ENCODE results near the gene SLCO1B1. TPM values are rescaled to one million over a fixed set of nuclear protein-coding genes. Genes with fewer than 3 reads are reported as not detected.
"Not testable (repeated sequence)": the region's sequence is repeated elsewhere in the genome, so short reads cannot be mapped to it uniquely, and the experiment has no call there.

The SLCO1B1 gene, protein sequence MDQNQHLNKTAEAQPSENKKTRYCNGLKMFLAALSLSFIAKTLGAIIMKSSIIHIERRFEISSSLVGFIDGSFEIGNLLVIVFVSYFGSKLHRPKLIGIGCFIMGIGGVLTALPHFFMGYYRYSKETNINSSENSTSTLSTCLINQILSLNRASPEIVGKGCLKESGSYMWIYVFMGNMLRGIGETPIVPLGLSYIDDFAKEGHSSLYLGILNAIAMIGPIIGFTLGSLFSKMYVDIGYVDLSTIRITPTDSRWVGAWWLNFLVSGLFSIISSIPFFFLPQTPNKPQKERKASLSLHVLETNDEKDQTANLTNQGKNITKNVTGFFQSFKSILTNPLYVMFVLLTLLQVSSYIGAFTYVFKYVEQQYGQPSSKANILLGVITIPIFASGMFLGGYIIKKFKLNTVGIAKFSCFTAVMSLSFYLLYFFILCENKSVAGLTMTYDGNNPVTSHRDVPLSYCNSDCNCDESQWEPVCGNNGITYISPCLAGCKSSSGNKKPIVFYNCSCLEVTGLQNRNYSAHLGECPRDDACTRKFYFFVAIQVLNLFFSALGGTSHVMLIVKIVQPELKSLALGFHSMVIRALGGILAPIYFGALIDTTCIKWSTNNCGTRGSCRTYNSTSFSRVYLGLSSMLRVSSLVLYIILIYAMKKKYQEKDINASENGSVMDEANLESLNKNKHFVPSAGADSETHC
- 0.09 to 0.11 TPM in 2 of 3 replicates, not detected in the other for total RNA-seq

GRCh38 chr12:21130998-21131397 is at the start of gene SLCO1B1:
TSS of gene SLCO1B1 (plus strand) at chr12:21131194. CDS start at chr12:21141575, 10,381 bp downstream.
- Mint-ChIP-seq H3K4me3 (no peak within 1 kb of the TSS), H3K27ac (no peak within 1 kb of the TSS), H3K36me3 (no peaks in the 10 kb centered on the region), H3K4me1 (no peaks in the 10 kb centered on the region), H3K27me3 (ENCODE audit: low read depth) (no peaks in the 10 kb centered on the region), H3K9me3 (peaks cover 10% of the 10 kb centered on the region)
- TF ChIP-seq, protein P1, sequence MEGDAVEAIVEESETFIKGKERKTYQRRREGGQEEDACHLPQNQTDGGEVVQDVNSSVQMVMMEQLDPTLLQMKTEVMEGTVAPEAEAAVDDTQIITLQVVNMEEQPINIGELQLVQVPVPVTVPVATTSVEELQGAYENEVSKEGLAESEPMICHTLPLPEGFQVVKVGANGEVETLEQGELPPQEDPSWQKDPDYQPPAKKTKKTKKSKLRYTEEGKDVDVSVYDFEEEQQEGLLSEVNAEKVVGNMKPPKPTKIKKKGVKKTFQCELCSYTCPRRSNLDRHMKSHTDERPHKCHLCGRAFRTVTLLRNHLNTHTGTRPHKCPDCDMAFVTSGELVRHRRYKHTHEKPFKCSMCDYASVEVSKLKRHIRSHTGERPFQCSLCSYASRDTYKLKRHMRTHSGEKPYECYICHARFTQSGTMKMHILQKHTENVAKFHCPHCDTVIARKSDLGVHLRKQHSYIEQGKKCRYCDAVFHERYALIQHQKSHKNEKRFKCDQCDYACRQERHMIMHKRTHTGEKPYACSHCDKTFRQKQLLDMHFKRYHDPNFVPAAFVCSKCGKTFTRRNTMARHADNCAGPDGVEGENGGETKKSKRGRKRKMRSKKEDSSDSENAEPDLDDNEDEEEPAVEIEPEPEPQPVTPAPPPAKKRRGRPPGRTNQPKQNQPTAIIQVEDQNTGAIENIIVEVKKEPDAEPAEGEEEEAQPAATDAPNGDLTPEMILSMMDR (IDR thresholded peaks at IDR 0.05; ENCODE audit: unreplicated experiment) = no peak
- DNase-seq (ENCODE audit: low spot score in 2 of 2, unreplicated experiment in 2 of 2) = no peak

GRCh38 chr12:21084753-21085152 is 46.2 kb upstream of the SLCO1B1 start:
- not testable (repeated sequence) for H3K27ac Mint-ChIP-seq; DNase-seq (ENCODE audit: low spot score in 2 of 2, unreplicated experiment in 2 of 2); H3K27me3 Mint-ChIP-seq (ENCODE audit: low read depth); H3K36me3 Mint-ChIP-seq; H3K4me1 Mint-ChIP-seq; H3K4me3 Mint-ChIP-seq
- peaks cover 23% of the 10 kb centered on the region for H3K9me3 Mint-ChIP-seq

GRCh38 chr12:21111732-21112131 is 19.3 kb upstream of the SLCO1B1 start:
- H3K27ac Mint-ChIP-seq = no peak overlapping the region

DNA sequence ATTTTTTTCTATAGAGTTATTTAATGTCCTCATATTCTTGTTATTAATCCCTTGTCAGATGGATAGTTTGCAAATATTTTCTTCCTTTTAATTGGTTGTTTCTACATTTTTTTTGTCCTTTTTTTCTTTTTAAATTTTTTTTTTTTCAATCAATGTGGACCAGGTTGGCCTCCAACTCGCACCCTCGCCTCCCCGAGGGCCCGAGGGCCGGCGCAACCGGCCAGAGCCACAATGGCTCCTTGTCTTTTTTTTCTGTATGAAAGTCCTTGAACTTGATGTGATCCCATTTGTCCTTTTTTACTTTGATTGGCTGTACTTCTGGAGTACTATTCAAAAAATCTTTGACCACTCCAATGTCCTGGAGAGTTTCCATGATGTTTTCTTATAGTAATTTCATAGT is 17.7 kb upstream of the SLCO1B1 start:
- Mint-ChIP-seq H3K27ac (no peak overlapping the region), H3K27me3 (ENCODE audit: low read depth) (no peaks in the 10 kb centered on the region), H3K36me3 (no peaks in the 10 kb centered on the region), H3K4me1 (no peaks in the 10 kb centered on the region), H3K4me3 (no peak overlapping the region), H3K9me3 (peaks cover 19% of the 10 kb centered on the region)
- TF ChIP-seq, protein P1 (IDR thresholded peaks at IDR 0.05; ENCODE audit: unreplicated experiment) = no peak
- DNase-seq (ENCODE audit: low spot score in 2 of 2, unreplicated experiment in 2 of 2) = no peak

More at GRCh38 chr12:21111732-21112131, 19.3 kb upstream of the SLCO1B1 start:
- peaks cover 16% of the 10 kb centered on the region for H3K9me3 Mint-ChIP-seq
- H3K4me3 Mint-ChIP-seq = no peak overlapping the region
- no peak for DNase-seq (ENCODE audit: low spot score in 2 of 2, unreplicated experiment in 2 of 2)
- H3K4me1 Mint-ChIP-seq = no peaks in the 10 kb centered on the region
- no peaks in the 10 kb centered on the region for H3K36me3 Mint-ChIP-seq
- H3K27me3 Mint-ChIP-seq (ENCODE audit: low read depth) = no peaks in the 10 kb centered on the region
- TF ChIP-seq, protein P1 (IDR thresholded peaks at IDR 0.05; ENCODE audit: unreplicated experiment) = no peak

DNA sequence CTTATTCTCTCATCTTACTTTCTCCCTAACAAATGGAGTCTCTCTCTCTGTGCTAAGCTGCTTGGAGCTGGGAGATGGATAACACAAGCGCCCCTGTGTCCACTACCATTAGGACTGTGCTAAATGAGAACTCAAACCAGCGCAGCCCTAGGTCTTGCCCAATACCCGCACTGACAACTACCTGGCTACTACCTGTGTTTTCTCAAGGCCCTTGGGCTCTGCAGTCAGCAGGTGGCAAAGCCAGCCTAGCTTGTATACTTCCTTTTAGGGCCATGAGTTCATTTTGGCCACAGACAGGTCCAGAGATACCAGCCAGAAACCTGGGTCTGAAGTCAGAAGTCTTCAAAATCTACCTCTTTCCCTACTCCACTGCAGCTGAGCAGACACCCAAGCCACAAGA is 13.0 kb upstream of the SLCO1B1 start:
- Mint-ChIP-seq H3K27ac (no peak overlapping the region), H3K4me1 (no peaks in the 10 kb centered on the region), H3K27me3 (ENCODE audit: low read depth) (no peaks in the 10 kb centered on the region), H3K36me3 (no peaks in the 10 kb centered on the region), H3K4me3 (no peak overlapping the region), H3K9me3 (peaks cover 12% of the 10 kb centered on the region)
- no peak for DNase-seq (ENCODE audit: low spot score in 2 of 2, unreplicated experiment in 2 of 2)
- TF ChIP-seq, protein P1 (IDR thresholded peaks at IDR 0.05; ENCODE audit: unreplicated experiment) = no peak

DNA sequence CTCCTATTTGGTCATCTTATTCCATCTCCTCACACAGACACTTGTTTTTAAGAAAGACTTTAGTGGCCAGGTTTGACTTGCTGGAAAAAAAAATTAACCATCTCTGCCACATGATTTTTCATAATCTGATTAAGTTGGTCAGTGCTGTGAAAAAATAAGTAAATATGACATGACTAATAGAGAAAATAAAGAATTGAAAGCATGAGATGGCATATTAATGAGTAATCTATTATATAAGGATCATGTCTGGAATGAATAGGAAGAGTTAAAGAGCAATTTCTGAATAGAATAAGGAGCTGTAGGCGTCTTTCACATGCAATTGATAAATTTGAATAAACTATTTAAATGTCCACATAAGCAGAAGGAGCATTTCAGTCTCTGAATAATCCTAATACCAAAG is 12.2 kb upstream of the SLCO1B1 start:
- Mint-ChIP-seq H3K4me3 (no peak overlapping the region), H3K36me3 (no peaks in the 10 kb centered on the region), H3K27me3 (ENCODE audit: low read depth) (no peaks in the 10 kb centered on the region), H3K27ac (no peak overlapping the region), H3K4me1 (no peaks in the 10 kb centered on the region), H3K9me3 (peaks cover 11% of the 10 kb centered on the region)
- TF ChIP-seq, protein P1 (IDR thresholded peaks at IDR 0.05; ENCODE audit: unreplicated experiment) = no peak
- DNase-seq (ENCODE audit: low spot score in 2 of 2, unreplicated experiment in 2 of 2) = no peak
